ENCODE data around the gene NTRK1.
A peak's percentile ranks its signal among the peaks of the same experiment; 100 is the strongest.

The NTRK1 gene

GRCh38 chr1:156838972-156839371 lies 21.7 kb upstream of the NTRK1 start:
- TF ChIP-seq CTCF (IDR thresholded peaks at IDR 0.05; ENCODE audit: borderline replicate concordance, insufficient read depth, low read depth, low read length), result peak; percentile 91
- no peak overlapping the region for H3K4me3 ChIP-seq (ENCODE audit: low read depth, low read length)

- TF ChIP-seq CTCF (IDR thresholded peaks at IDR 0.05; ENCODE audit: borderline replicate concordance, insufficient read depth, low read depth, low read length), result no peak
- H3K4me3 ChIP-seq (ENCODE audit: low read depth, low read length), result no peak overlapping the region
Measured at GRCh38 chr1:156839426-156840109, 21.1 kb upstream of the NTRK1 start.

GRCh38 chr1:156840186-156840897 lies 20.3 kb upstream of the NTRK1 start:
- TF ChIP-seq CTCF (IDR thresholded peaks at IDR 0.05; ENCODE audit: borderline replicate concordance, insufficient read depth, low read depth, low read length), result no peak
- no peak overlapping the region for H3K4me3 ChIP-seq (ENCODE audit: low read depth, low read length)

- no peak for TF ChIP-seq CTCF (IDR thresholded peaks at IDR 0.05; ENCODE audit: borderline replicate concordance, insufficient read depth, low read depth, low read length)
- no peak overlapping the region for H3K4me3 ChIP-seq (ENCODE audit: low read depth, low read length)
Measured at GRCh38 chr1:156840898-156841279, 19.8 kb upstream of the NTRK1 start.

GRCh38 chr1:156841295-156841855 lies 19.3 kb upstream of the NTRK1 start:
- no peak for TF ChIP-seq CTCF (IDR thresholded peaks at IDR 0.05; ENCODE audit: borderline replicate concordance, insufficient read depth, low read depth, low read length)
- no peak overlapping the region for H3K4me3 ChIP-seq (ENCODE audit: low read depth, low read length)

- TF ChIP-seq CTCF (IDR thresholded peaks at IDR 0.05; ENCODE audit: borderline replicate concordance, insufficient read depth, low read depth, low read length), result no peak
- no peak overlapping the region for H3K4me3 ChIP-seq (ENCODE audit: low read depth, low read length)
Measured at GRCh38 chr1:156842618-156843300, 17.9 kb upstream of the NTRK1 start.

Measured in GM12875 (cell line).